ENCODE results near the gene SELENON. TPM values are rescaled to one million over a fixed set of nuclear protein-coding genes. Genes with fewer than 3 reads are reported as not detected.
"Not testable (repeated sequence)": the region's sequence is repeated elsewhere in the genome, so short reads cannot be mapped to it uniquely, and the experiment has no call there.

SELENON gene
- total RNA-seq, 6 experiments from 2014 or later: 48.1 to 64.5 (median 58.8) TPM

DNA sequence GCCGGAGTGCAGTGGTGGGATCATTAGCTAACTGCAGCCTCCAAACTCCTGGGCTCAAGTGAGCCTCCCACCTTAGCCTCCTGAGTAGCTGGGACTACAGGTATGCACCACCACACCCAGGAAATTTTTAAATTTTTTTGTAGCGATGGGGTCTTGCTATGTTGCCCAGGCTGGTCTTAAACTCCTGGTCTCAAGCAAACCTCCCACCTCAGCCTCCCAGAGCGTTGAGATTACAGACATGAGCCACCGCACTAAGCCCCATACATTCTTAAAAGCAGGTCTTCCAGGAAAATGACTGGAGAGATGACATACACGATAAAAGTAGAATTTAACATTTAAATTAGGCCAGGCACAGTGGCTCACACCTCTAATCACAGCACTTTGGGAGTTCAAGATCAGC lies 33.2 kb downstream of the SELENON start:
- DNase-seq: no peak
- no peak overlapping the region for H3K4me3 Mint-ChIP-seq
- TF ChIP-seq, protein P1, sequence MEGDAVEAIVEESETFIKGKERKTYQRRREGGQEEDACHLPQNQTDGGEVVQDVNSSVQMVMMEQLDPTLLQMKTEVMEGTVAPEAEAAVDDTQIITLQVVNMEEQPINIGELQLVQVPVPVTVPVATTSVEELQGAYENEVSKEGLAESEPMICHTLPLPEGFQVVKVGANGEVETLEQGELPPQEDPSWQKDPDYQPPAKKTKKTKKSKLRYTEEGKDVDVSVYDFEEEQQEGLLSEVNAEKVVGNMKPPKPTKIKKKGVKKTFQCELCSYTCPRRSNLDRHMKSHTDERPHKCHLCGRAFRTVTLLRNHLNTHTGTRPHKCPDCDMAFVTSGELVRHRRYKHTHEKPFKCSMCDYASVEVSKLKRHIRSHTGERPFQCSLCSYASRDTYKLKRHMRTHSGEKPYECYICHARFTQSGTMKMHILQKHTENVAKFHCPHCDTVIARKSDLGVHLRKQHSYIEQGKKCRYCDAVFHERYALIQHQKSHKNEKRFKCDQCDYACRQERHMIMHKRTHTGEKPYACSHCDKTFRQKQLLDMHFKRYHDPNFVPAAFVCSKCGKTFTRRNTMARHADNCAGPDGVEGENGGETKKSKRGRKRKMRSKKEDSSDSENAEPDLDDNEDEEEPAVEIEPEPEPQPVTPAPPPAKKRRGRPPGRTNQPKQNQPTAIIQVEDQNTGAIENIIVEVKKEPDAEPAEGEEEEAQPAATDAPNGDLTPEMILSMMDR (IDR thresholded peaks at IDR 0.05): no peak
- 0 out of 2 replicates have a peak, but pooled peaks cover 9% of the 10 kb centered on the region for H3K4me1 Mint-ChIP-seq (ENCODE audit: low read depth)
- no peaks in the 10 kb centered on the region for H3K27me3 Mint-ChIP-seq (ENCODE audit: insufficient read depth)
- H3K36me3 Mint-ChIP-seq (ENCODE audit: low read depth): peaks cover 17% of the 10 kb centered on the region
- H3K9me3 Mint-ChIP-seq: no peaks in the 10 kb centered on the region
- no peak overlapping the region for H3K27ac Mint-ChIP-seq

DNA sequence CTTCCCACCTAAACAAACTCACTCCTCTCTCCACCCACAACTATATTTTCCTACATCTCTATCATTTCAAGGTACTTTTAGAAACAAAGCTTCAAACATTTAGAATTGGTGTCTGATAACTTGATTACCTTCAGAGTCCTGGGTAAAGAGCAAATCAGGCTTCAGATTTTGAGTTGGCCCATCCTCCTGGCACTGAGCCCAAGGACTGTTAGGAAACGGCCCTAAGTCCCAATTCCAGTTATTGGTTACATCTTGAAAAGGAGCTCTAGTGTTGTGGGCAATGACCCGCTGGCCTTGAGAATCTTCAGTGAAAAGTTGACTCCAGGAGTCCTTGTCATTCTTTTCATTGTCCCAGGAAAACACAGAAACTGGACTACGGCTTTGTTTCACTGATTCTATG lies 34.9 kb downstream of the SELENON start:
- no peaks in the 10 kb centered on the region for H3K27me3 Mint-ChIP-seq (ENCODE audit: insufficient read depth)
- H3K27ac Mint-ChIP-seq: no peak overlapping the region
- 0 out of 2 replicates have a peak, but pooled peaks cover 9% of the 10 kb centered on the region for H3K4me1 Mint-ChIP-seq (ENCODE audit: low read depth)
- TF ChIP-seq, protein P1 (IDR thresholded peaks at IDR 0.05): no peak
- DNase-seq: no peak
- H3K4me3 Mint-ChIP-seq: no peak overlapping the region
- H3K36me3 Mint-ChIP-seq (ENCODE audit: low read depth): peaks cover 8% of the 10 kb centered on the region
- H3K9me3 Mint-ChIP-seq: no peaks in the 10 kb centered on the region

DNA sequence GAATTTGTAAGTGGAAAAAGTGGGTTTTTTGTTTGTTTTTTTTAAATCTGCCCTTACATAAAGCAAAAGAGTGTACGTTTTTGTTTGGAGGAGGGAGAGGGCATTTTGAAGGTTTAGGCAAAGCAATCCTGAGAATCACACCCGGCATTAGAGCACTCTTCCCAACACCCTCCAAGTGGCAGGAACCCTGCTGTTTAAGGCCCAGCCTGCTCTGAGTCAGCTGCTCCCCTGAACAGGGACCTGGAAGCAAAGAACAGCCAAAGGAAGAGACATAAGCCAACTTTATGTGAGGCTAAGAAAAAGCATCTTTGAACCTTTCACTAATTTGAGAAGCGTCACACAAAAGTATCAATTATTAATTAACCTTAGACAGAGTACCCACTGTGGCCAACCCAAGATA lies 36.7 kb downstream of the SELENON start:
- H3K27ac Mint-ChIP-seq: no peak overlapping the region
- no peak for DNase-seq
- H3K9me3 Mint-ChIP-seq: no peaks in the 10 kb centered on the region
- TF ChIP-seq, protein P1 (IDR thresholded peaks at IDR 0.05): no peak
- H3K36me3 Mint-ChIP-seq (ENCODE audit: low read depth): peaks cover 5% of the 10 kb centered on the region; the same call in 1 of the 2 replicates
- H3K4me3 Mint-ChIP-seq: no peak overlapping the region
- H3K27me3 Mint-ChIP-seq (ENCODE audit: insufficient read depth): no peaks in the 10 kb centered on the region
- H3K4me1 Mint-ChIP-seq (ENCODE audit: low read depth): 0 out of 2 replicates have a peak, but pooled peaks cover 9% of the 10 kb centered on the region

DNA sequence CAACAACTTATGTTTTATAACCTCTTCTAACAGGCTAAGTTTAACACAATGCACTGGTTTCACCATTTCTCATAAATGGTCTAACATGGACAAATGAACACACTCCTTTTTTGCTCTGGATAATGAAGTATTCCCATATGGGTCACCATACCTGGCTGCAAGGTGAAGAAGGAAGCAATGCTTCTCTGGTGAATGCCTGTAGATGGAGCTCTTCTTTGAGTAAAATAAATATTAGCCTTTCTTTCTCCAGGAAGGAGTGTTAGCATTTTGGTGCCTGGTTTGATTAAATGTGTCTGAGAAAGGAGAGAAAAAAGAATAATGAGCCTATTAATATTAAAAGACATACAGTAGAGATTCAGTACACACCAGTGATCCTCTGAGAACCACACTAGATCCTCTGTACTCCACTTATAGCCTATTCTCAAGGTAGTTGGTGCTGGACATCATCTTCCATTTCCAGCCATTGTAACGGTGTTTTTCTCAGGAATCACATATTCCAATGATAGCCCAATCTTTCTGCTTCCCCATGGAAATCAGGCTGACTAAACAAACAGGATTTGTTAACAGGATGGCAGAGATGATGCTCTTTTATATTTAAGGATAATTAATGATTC lies 37.4 kb downstream of the SELENON start:
- 0 out of 2 replicates have a peak, but pooled peaks cover 9% of the 10 kb centered on the region for H3K4me1 Mint-ChIP-seq (ENCODE audit: low read depth)
- no peak overlapping the region for H3K4me3 Mint-ChIP-seq
- TF ChIP-seq, protein P1 (IDR thresholded peaks at IDR 0.05): peak; percentile 66
- no peaks in the 10 kb centered on the region for H3K27me3 Mint-ChIP-seq (ENCODE audit: insufficient read depth)
- no peak for DNase-seq
- H3K9me3 Mint-ChIP-seq: no peaks in the 10 kb centered on the region
- peaks cover 5% of the 10 kb centered on the region; the same call in 1 of the 2 replicates for H3K36me3 Mint-ChIP-seq (ENCODE audit: low read depth)
- 0 out of 2 replicates have a peak overlapping the region, but pooled peaks have one; percentile 25 for H3K27ac Mint-ChIP-seq

DNA sequence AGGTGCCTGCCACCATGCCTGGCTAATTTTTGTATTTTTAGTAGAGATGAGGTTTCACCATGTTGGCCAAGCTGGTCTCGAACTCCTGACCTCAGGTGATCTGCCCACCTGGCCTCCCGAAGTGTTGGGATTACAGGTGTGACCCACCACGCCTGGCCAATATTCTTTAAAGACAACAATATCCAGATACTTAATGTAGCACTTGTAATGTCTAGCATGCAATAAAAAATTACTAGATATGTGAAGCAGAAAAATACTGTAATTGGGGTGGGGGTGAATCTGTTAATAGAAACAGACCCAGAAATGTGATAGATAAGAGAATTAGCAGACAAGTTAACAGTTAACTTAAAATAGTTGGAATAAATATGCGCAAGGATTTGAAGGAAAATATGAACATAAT lies 39.8 kb downstream of the SELENON start:
- H3K4me3 Mint-ChIP-seq; H3K36me3 Mint-ChIP-seq (ENCODE audit: low read depth): not testable (repeated sequence)

DNA sequence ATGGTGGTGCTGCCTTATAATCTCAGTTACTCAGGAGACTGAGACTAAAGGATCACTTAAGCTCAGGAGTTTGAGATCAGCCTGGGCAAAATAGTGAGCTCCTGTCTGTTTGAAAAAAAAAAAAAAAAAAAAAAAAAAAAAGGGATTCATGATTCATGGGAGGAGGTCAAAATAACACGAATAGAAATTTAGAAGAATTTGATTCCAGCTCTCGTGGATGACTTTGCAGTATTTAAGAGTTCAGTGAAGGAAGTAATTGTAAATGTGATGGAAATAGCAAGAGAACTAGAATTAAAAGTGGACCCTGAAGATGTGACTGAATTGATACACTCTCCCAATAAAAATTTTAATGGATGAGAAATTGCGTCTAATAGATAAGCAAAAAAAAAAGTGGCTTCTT lies 43.5 kb downstream of the SELENON start:
- Mint-ChIP-seq H3K4me3 (no peak overlapping the region), H3K36me3 (ENCODE audit: low read depth) (no peaks in the 10 kb centered on the region), H3K9me3 (no peaks in the 10 kb centered on the region), H3K27ac (no peak overlapping the region; the same call in 1 of the 2 replicates), H3K4me1 (ENCODE audit: low read depth) (peaks cover 23% of the 10 kb centered on the region), H3K27me3 (ENCODE audit: insufficient read depth) (no peaks in the 10 kb centered on the region)
- TF ChIP-seq, protein P1 (IDR thresholded peaks at IDR 0.05): no peak
- DNase-seq: no peak

More for the DNA sequence above, 39.8 kb downstream of the SELENON start:
- DNase-seq; H3K9me3 Mint-ChIP-seq; H3K27me3 Mint-ChIP-seq (ENCODE audit: insufficient read depth); H3K27ac Mint-ChIP-seq: not testable (repeated sequence)
- H3K4me1 Mint-ChIP-seq (ENCODE audit: low read depth): peaks cover 17% of the 10 kb centered on the region

Data from HFFc6 (cell line).